Measurements from ENCODE around the gene LATS2.
A peak's percentile ranks its signal among the peaks of the same experiment; 100 is the strongest.
"Not testable (repeated sequence)": the region's sequence is repeated elsewhere in the genome, so short reads cannot be mapped to it uniquely, and the experiment has no call there.

Gene LATS2

DNA sequence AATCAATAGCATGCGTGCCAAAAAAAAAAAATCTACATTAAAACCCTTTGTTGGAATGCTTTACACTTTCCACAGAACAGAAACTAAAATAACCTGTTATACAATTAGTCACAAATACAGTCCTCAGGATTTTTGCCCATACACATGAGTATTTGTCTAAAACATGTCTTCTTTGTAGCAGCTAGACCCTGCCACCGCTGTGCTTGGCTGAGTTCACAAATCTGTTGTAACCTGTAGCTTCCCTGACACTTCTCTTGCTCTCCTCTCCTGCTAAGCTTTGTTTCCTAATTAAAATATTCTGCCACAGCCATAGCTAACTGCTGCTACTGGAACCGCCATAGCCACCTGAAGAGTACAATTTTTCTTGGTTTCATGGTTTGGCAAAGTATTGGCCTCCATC is 113.4 kb downstream of the LATS2 start:
- not testable (repeated sequence) for DNase-seq

DNA sequence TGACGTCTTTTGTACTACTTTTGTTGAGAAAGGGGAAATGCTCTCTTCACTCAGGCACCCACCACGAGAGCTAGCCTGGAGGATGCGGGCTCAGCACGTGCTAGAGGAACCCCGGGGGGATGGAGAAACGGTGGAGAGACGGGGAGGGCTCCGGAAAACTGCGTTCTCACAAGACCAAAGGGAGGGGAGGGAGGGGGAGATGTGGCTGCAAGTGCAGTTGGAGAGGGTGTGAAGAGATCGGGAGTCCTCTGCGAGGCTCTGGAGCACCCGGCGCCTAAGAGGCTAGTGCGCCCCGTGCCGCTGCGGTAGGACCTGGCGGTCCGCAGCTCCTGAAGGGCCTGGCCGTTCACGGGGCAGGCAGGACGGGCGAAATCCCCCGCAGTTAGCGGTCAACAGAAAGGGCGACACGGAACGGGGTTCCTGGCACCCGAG is 115.4 kb downstream of the LATS2 start:
- no peak for DNase-seq

DNA sequence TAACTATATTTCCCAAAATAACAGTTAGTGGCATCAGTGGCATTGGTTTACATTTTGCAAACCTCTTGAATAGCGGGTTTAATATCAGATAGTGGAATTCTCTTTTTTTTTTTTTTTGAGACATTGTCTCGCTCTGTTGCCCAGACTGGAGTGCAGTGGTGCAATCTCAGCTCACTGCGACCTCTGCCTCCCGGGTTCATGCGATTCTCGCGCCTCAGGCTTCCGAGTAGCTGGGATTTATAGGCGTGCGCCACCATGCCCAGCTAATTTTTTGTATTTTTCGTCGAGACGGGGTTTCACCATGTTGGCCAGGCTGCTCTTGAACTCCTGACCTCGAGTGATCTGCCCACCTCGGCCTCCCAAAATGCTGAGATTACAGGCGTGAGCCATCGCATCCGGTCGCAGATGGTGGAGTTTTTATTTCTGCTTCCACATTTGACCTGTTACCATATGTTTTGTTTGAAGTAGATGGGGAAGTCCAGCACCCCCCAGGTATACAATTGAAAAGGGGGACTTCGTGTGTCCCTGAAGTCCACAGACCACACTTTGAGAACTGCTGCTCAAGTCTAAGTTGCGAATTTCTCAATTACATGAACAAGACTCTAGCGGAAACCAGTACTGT is 118.3 kb downstream of the LATS2 start:
- no peak for DNase-seq

DNA sequence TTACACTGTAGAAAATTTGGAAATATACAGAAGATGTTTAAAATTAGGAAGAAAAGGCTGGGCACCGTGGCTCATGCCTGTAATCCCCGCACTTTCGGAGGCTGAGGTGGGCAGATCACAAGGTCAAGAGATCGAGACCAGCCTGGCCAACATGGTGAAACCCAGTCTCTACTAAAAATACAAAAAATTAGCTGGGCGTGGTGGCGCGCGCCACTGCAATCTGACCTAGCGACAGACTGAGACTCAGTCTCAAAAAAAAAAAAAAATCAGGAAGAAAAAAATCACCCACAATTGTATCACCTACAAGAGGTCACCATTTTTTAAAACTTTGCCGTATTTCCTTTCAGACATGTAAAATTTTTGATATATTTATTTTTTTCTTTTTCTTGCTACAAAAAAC is 120.9 kb downstream of the LATS2 start:
- not testable (repeated sequence) for DNase-seq

DNA sequence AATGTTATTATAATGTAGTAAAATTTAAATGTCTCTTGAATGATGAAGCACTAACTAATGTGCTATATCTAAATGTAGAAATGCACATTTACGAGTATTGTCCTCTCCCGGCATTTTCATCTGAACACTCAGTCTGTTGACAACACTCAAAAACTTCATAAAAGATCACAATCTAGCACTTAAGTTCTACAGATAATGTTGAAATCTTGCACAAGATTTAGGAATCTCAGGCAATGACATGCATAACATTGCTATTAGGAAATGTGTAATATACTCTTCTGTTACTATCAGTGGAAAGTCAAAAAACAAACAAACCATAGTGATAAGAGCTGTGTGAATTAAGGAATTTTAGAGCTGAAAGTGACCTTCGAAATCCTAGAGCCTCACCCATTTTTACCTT is 121.3 kb downstream of the LATS2 start:
- no peak for DNase-seq

DNA sequence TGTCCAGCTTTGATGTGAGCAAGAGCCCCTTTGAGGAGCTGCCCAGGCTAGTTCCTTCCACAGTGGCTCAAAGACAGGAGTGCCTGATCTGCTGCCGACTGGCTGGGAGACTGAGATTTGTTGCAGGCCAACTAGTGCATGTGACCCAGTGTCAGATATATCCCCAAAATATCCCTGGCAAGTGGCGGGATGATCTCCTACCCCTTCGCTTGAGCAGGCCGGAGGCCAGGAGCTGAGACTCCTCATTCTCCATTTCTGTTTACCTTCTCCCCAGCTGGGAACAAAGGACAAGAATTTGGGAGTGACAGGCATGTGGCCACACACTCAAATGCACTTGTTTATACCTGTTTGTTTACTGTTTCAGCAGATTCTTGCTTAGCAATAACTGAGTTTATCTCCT is 121.7 kb downstream of the LATS2 start:
- DNase-seq = no peak

DNA sequence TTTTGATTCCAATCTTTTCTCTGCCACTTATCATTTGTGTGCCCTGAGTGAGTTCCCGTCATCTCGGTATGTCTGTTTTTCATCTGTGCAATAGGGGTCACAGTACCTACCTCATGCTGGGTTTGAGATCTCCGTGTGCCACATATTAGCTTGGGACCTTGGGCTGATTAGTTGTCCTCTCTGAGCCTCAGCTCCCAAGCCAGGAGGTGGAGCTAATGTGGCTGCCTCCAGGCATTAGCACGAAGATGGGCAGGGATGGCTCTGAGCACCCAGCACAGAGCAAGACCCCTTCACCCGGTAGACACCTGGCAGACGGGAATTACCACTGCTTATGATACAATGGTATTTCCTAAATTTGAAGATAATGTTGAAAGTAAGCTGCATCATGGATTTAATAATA is 123.1 kb downstream of the LATS2 start:
- DNase-seq = no peak

DNA sequence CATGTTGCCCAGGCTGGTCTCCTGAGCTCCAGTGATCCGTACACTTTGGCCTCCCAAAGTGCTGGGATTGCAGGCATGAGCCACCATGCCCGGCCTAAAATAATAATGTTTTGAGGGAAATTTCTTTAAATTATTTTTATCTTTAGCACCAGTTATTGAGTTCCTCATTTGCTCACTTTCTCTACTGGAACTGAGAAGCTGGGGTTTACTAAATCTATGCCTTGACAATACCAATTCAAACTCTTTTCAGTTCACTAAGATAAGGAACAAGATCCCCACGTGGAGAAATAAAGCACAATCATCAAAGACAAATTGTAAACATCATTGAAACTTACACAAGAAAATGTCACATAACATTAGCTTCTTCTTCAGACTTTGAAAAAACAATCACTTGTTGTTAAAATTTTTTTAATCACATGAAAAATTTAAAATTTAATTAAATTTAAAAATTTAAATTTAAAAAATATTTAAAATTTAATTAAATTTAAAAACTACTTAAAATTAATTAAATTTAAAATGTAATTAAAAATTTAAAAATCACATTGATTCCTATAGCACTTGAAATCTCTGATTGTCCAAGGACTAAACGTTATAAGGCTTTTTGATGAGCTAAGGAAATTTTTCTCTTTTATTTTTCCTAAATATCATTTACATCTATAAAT is 133.7 kb downstream of the LATS2 start:
- no peak for DNase-seq

DNA sequence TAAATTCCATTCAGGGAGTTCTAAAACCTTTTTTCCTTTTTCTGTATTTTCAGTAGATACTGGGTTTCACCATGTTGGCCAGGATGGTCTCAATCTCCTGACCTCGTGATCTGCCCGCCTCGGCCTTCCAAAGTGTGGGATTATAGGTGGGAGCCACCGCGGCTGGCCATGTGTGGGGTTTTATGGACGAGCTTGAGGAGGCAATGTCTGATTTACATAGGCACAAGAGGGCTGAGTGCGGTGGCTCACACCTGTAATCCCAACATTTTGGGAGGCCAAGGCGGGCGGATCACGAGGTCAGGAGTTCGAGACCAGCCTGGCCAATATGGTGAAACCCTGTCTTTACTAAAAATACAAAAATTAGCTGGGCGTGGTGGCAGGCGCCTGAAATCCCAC is 136.0 kb downstream of the LATS2 start:
- DNase-seq = not testable (repeated sequence)

DNA sequence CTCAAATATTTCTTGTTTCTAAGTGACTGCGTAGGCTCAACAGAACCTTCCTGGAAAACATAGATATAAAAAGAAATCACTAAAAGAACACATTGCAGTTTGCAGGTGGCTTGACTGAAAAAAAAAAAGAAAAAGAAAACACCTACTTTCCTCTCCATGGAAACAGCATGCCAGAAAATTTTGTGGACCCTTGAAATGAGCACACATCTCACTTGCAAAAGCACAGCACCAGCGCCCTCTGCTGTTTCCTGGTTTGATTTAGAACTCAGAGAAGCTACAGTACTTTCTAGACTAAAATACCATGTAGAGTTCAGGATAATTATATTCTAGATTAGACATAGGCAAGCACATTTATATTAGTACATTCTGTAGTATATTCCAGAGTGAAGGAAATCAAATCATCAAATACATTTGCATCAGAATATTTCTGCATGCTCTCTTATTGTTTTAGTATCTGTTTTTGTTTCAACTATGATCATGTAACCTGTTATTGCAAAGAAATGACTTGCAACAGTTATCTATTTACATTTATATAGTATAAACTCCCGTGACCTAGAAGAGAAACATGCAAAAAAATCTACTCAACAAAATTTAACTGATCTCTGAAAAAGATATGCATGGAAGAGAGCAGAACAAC is 136.5 kb downstream of the LATS2 start:
- peak; percentile 70 for DNase-seq

DNA sequence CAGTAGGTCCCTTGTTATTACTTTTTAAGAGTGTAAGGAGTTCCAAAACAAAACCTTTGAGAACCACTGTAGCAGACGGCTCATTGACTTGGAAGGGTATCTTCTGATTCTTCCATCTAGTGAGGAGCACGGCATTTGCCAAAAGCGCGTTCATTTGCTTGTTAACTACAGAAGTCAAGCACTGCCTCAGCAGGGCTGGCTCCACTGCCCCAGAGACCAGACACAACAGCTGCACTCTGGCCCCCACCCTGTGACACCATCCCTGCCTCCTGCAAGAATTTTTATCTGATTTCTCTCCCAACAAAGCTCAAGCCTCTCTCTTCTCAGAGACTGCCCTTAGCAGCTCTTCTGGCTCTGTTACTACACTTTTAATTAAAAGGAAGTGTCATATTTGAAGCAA is 138.1 kb downstream of the LATS2 start:
- DNase-seq = no peak
